HUES48 (cell line): ENCODE data around the gene TEC.

ENCODE experiments used
- H3K27ac ChIP-seq: one replicate; pipeline ENCODE4 v1.7.0; 2013; ENCODE audit warnings: low read depth, low read length, inconsistent platforms
- H3K27me3 ChIP-seq: 2 replicates; pipeline ENCODE4 v1.6.1; 2013; ENCODE audit warnings: mild to moderate bottlenecking, low read length; ENCODE audit not compliant: control insufficient read depth, insufficient read depth
- H3K36me3 ChIP-seq: 2 replicates; pipeline ENCODE4 v1.6.1; 2013; ENCODE audit warnings: low read length; ENCODE audit not compliant: control insufficient read depth, insufficient read depth
- H3K4me1 ChIP-seq: 2 replicates; pipeline ENCODE4 v1.6.1; 2013; ENCODE audit warnings: mild to moderate bottlenecking, low read length; ENCODE audit not compliant: control insufficient read depth, insufficient read depth
- H3K4me3 ChIP-seq: 2 replicates; pipeline ENCODE4 v1.5.1; 2013; ENCODE audit warnings: mild to moderate bottlenecking, low read depth, low read length
- H3K9ac ChIP-seq: 2 replicates; pipeline ENCODE4 v1.6.1; 2013; ENCODE audit warnings: mild to moderate bottlenecking, low read depth, low read length, moderate library complexity
- H3K9me3 ChIP-seq: 2 replicates; pipeline ENCODE4 v1.6.1; 2013; ENCODE audit warnings: low read length; ENCODE audit not compliant: control insufficient read depth, insufficient read depth

Gene TEC

DNA sequence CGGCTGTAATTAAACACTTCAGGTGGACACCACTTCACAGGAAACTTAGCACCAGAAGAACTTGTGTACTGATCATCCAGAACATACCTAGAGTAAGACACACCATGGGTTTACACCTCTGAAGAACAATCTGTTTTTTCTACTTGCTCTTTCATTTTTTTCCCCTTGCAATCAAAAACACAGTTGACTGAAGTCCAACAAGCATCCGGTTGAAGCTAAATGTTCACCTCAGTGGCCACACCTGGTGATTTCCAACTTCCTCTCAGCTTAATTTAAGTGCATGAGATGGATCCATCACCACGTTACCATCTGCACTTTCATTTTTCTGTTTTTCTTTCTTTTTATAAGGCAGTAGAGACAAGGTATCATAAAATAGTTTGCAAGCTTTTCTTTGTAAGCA is 130.7 kb downstream of the TEC start:
- Histone ChIP-seq H3K36me3 (peaks cover 7% of the 10 kb centered on the region; the same call in 1 of the 2 replicates), H3K27ac (no peak overlapping the region), H3K27me3 (no peaks in the 10 kb centered on the region), H3K9ac (no peak overlapping the region), H3K9me3 (no peaks in the 10 kb centered on the region), H3K4me1 (no peaks in the 10 kb centered on the region), H3K4me3 (no peak overlapping the region)

- Histone ChIP-seq H3K36me3 (peaks cover 7% of the 10 kb centered on the region; the same call in 1 of the 2 replicates), H3K4me3 (no peak overlapping the region), H3K27ac (no peak overlapping the region), H3K9me3 (no peaks in the 10 kb centered on the region), H3K4me1 (no peaks in the 10 kb centered on the region), H3K9ac (no peak overlapping the region), H3K27me3 (no peaks in the 10 kb centered on the region)
These were observed 131.1 kb downstream of the TEC start for GRCh38 chr4:48138511-48138910.

DNA sequence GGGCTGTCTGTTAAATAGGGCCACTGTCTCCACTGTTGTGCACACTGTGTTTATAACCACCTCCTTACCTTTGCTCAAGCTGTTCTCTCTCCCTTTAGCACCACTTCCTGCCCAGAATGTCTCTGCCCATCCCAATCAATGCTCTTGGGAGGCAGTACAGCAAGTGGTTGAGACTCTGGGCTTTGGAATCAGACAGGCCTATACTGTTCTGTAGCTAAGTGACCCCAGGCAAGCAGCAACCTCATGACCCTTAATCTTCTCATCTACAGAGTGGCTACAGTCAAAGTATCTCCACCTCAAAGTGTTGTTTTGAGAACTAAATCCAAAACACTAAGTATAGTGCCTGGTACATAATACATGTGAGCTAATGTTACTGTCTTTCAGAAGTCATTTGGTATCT is 131.8 kb downstream of the TEC start:
- no peak overlapping the region for H3K4me3 ChIP-seq
- H3K9me3 ChIP-seq: no peaks in the 10 kb centered on the region
- H3K9ac ChIP-seq: no peak overlapping the region
- H3K4me1 ChIP-seq: no peaks in the 10 kb centered on the region
- H3K36me3 ChIP-seq: peaks cover 7% of the 10 kb centered on the region; the same call in 1 of the 2 replicates
- no peak overlapping the region for H3K27ac ChIP-seq
- no peaks in the 10 kb centered on the region for H3K27me3 ChIP-seq

- no peaks in the 10 kb centered on the region for H3K4me1 ChIP-seq
- H3K27me3 ChIP-seq: no peaks in the 10 kb centered on the region
- no peaks in the 10 kb centered on the region for H3K9me3 ChIP-seq
- H3K4me3 ChIP-seq: no peak within 1 kb of the TSS
- H3K36me3 ChIP-seq: peaks cover 7% of the 10 kb centered on the region; the same call in 1 of the 2 replicates
- no peak within 1 kb of the TSS for H3K27ac ChIP-seq
- H3K9ac ChIP-seq: no peak within 1 kb of the TSS
These were observed 135.6 kb downstream of the TEC start, which contains the start of gene TXK for GRCh38 chr4:48134081-48134480. Gene TXK, minus strand, starts transcription at chr4:48134250. Its CDS starts 80 bp downstream, at chr4:48134170.

DNA sequence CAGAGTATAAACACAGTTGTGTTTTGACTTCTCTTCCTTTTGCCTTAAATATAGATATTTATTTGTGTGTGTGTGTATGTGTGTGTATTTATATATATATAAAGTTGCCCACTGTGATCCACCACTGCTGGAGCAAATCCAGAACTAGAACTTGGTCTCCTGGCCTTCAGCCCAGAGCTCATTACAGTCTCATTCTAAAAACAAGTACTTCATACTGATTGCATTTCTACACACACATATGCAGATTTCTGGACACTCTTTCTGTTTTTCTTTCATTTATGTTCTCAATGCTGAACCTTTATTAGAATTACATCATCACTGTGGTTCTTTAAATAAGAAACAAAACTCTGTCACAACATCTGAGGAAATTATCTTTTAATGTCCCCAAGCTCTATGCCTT is 136.0 kb downstream of the TEC start:
- no peak overlapping the region for H3K9ac ChIP-seq
- no peaks in the 10 kb centered on the region for H3K4me1 ChIP-seq
- no peak overlapping the region for H3K27ac ChIP-seq
- peaks cover 7% of the 10 kb centered on the region; the same call in 1 of the 2 replicates for H3K36me3 ChIP-seq
- H3K27me3 ChIP-seq: no peaks in the 10 kb centered on the region
- H3K9me3 ChIP-seq: no peaks in the 10 kb centered on the region
- H3K4me3 ChIP-seq: no peak overlapping the region

- Histone ChIP-seq H3K9me3 (no peaks in the 10 kb centered on the region), H3K4me1 (peaks cover 15% of the 10 kb centered on the region), H3K36me3 (peaks cover 2% of the 10 kb centered on the region; the same call in 1 of the 2 replicates), H3K27me3 (no peaks in the 10 kb centered on the region), H3K27ac (no peak overlapping the region), H3K4me3 (no peak overlapping the region), H3K9ac (no peak overlapping the region)
These were observed 137.9 kb downstream of the TEC start for GRCh38 chr4:48131736-48132135.

GRCh38 chr4:48130100-48130499 is 139.5 kb downstream of the TEC start:
- Histone ChIP-seq H3K4me1 (peaks cover 24% of the 10 kb centered on the region), H3K4me3 (no peak overlapping the region), H3K27ac (no peak overlapping the region), H3K9ac (no peak overlapping the region), H3K27me3 (no peaks in the 10 kb centered on the region), H3K9me3 (no peaks in the 10 kb centered on the region), H3K36me3 (no peaks in the 10 kb centered on the region)

DNA sequence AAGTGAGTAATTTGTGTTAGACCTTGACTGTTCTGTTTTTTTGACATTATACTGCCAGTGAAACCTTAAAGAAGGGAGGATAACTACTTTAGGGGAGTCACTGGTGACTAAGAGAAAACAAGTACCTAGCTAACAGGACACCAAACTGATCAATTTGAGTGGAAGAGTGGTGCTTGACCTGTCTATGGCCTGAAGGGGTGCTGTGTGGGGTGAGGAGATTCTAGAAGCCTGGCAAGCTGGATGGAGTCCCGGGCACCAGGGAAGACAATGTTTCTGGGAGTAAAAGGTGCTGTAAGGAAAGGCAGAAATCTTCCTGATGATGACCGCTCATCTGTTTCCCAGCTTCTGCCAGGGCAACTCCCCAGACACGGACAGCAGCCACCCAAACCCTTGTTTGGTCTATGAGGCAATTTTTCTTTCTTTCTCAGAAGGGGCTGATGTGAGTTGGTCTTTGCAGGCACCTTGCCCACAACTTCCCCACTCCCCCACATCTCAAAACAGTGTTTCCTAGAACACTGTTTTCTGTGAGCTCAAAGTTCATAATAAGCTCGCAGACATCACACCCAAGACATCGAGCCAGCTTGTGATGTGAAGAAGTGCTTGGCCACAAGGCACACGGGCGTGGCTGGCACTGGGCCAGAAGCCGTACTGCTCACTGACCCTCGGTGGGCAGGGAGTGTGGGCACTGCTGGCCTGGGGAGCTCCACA is 140.2 kb downstream of the TEC start:
- Histone ChIP-seq H3K27me3 (no peaks in the 10 kb centered on the region), H3K4me1 (peaks cover 27% of the 10 kb centered on the region), H3K9me3 (no peaks in the 10 kb centered on the region), H3K4me3 (no peak overlapping the region), H3K36me3 (no peaks in the 10 kb centered on the region), H3K27ac (no peak overlapping the region), H3K9ac (no peak overlapping the region)

- Histone ChIP-seq H3K4me1 (peaks cover 27% of the 10 kb centered on the region), H3K27ac (peak overlapping the region; percentile 85), H3K9me3 (no peaks in the 10 kb centered on the region), H3K27me3 (no peaks in the 10 kb centered on the region), H3K36me3 (no peaks in the 10 kb centered on the region), H3K9ac (peak overlapping the region; percentile 59), H3K4me3 (peak overlapping the region; percentile 53)
These were observed 141.8 kb downstream of the TEC start for GRCh38 chr4:48127682-48128404.

GRCh38 chr4:48127231-48127630 is 142.4 kb downstream of the TEC start:
- H3K27me3 ChIP-seq: no peaks in the 10 kb centered on the region

GRCh38 chr4:48126621-48127020 is 143.0 kb downstream of the TEC start:
- H3K27ac ChIP-seq: peak overlapping the region; percentile 85

More at GRCh38 chr4:48127231-48127630, 142.4 kb downstream of the TEC start:
- Histone ChIP-seq H3K9ac (peak overlapping the region; percentile 52), H3K36me3 (no peaks in the 10 kb centered on the region), H3K4me3 (peak overlapping the region; percentile 53), H3K27ac (peak overlapping the region; percentile 85), H3K4me1 (peaks cover 27% of the 10 kb centered on the region), H3K9me3 (no peaks in the 10 kb centered on the region)

More at GRCh38 chr4:48126621-48127020, 143.0 kb downstream of the TEC start:
- no peak overlapping the region for H3K4me3 ChIP-seq
- H3K36me3 ChIP-seq: no peaks in the 10 kb centered on the region
- H3K9ac ChIP-seq: no peak overlapping the region; the same call in 1 of the 2 replicates
- H3K27me3 ChIP-seq: no peaks in the 10 kb centered on the region
- H3K4me1 ChIP-seq: peaks cover 27% of the 10 kb centered on the region
- H3K9me3 ChIP-seq: no peaks in the 10 kb centered on the region
